ENCODE data around the gene TMLHE.
"Not testable (repeated sequence)": the region's sequence is repeated elsewhere in the genome, so short reads cannot be mapped to it uniquely, and the experiment has no call there.

The TMLHE gene

GRCh38 chrX:155612312-155613224, at the start of gene TMLHE, which contains the start of gene SPRY3:
Gene TMLHE, minus strand, starts transcription at chrX:155612952. Its CDS starts 67,676 bp downstream, at chrX:155545276.
Gene SPRY3, plus strand, starts transcription at chrX:155612586.
- DNase-seq (ENCODE audit: low spot score): peak; percentile 50

- DNase-seq (ENCODE audit: low spot score): no peak
These were observed 49.5 kb upstream of the TMLHE start for GRCh38 chrX:155662282-155662681.

DNA sequence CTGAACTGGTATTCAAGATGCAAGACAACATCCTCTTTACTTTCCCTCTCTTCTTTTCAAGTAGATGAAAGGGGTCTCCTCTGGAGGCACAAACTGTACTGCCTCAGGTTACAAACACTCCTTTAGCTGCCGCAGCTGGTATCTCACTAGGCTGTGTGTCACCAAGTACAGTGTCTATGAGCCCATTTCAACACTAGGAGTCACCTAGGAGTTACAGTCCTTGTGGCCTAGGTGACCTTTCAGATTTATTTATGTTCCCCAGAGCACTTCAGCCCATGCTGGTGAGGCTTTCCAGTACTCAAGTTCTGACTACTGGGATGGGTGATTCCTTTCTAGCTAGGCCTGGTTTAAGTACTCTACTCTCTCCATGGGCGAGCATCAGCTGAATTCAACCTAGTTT, 32.4 kb upstream of the TMLHE start:
- no peak for DNase-seq (ENCODE audit: low spot score)

DNA sequence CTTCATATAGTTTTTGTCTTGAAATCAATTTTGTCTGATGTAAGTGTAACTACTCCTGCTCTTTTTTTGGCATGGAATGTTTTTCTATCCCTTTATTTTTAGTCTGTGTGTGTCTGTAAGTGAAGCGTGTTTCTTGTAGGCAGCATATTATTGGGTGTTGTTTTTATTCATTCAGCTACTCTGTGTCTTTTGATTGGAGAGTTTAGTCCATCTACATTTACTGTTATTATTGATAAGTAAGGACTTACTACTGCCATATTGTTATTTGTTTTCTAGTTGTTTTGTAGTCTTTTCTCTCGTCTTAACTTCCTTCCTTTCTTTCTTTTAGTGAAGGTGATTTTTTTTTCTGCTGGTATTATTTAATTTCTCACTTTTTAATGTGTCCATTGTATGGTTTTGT, 30.5 kb upstream of the TMLHE start:
- DNase-seq (ENCODE audit: low spot score): no peak

GRCh38 chrX:155641371-155641770, 28.6 kb upstream of the TMLHE start:
- not testable (repeated sequence) for DNase-seq (ENCODE audit: low spot score)

GRCh38 chrX:155637714-155638113, 25.0 kb upstream of the TMLHE start:
- DNase-seq (ENCODE audit: low spot score): no peak

DNA sequence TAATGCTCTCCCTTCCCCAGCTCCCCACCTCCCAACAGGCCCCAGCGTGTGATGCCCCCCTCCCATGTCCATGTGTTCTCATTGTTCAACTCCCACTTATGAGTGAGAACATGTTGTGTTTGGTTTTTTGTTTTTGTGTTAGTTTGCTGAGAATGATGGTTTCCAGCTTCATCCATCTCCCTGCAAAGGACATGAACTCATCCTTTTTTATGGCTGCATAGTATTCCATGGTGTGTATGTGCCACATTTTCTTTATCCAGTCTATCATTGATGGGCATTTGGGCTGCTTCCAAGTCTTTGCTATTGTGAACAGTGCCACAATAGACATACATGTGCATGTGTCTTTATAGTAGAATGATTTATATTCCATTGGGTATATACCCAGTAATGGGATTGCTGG, 22.3 kb upstream of the TMLHE start:
- not testable (repeated sequence) for DNase-seq (ENCODE audit: low spot score)

DNA sequence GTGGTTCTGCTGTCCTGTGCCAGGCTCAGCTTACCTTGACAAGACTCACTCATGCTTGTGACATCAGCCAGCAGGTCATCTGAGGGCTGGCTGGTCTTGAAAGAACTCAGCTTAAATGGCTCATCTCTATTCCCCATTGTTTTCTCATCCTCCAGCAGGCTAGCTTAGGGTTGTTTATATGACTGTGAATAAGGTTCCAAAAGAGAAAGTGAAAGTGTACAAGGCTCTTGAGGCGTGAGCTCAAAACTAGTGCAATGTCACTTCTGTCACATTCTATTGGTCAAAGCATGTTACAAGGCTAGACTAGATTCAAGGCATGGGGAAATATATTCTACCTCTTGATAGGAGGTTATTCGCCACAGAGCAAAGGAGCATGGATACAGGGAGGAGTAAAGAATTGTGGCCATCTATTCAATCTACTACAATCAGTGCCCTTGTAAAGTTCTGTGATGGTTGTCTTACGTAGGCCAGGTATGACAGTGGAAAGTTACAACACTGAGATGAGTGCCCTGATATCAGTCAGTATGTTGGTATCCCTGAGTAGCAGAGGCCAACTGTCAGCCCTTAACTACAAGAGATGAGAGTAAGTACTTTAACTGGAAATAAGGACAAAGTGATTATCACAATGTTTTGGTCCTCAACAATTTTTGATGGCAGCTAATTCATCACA, 19.8 kb upstream of the TMLHE start:
- peak; percentile 13 for DNase-seq (ENCODE audit: low spot score)

DNA sequence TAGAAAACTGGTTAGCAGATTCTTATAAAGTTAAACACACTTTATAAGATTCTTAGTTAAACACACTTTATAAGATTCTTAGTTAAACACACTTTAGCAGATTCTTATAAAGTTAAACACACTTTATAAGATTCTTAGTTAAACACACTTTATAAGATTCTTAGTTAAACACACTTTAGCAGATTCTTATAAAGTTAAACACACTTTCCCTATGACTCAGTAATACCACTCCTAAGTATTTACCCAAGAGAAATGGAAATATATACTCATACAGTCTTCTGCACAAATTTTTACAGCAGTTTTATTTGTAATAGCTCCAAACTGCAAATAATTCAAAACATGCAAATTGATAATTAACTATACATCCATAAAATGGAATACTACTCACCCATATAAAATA, 7.4 kb upstream of the TMLHE start:
- not testable (repeated sequence) for DNase-seq (ENCODE audit: low spot score)

GRCh38 chrX:155615938-155616337, 3.2 kb upstream of the TMLHE start:
- no peak for DNase-seq (ENCODE audit: low spot score)

- no peak for DNase-seq (ENCODE audit: low spot score)
These were observed 1.3 kb upstream of the TMLHE start for GRCh38 chrX:155613927-155614559.

GRCh38 chrX:155611302-155611701, 1.4 kb downstream of the TMLHE start:
- no peak for DNase-seq (ENCODE audit: low spot score)

DNA sequence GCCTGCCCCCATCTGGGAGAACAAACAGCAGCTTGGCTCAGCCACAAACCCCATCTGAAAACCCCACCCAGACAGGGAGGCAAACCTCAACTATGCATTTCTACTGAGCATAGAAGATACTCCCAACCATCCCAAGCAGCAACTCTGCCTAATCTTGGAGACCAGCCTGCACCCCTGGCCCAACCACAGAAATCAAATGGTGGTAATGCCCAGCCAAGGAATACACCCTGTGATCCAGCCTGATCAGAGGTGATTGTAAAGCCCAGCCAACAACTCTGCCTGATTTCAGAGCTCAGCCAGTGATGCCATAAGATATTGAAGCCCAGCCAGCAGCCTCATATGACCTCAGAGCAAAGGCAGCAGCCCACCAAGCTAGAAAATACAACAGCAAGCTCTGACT, 19.8 kb downstream of the TMLHE start:
- no peak for DNase-seq (ENCODE audit: low spot score)

DNA sequence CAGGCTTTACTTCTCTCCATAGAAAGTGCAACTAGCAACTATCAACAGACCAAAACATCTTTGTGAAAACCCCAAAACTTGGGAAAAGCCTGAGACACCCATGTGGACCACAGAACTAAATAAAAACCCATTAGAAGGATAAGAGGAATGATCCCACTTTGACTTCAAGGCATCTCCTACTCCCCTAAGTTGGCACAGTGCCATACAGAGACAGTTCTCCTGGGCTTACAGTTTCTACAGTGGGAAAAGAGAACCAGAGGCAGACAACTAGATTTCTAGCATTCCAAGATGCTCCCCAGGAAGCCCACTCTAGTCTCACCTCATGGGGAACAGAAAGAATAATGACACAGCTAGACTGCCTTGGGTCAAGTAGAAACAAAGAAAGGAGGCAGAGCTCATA, 20.4 kb downstream of the TMLHE start:
- no peak for DNase-seq (ENCODE audit: low spot score)

- no peak for DNase-seq (ENCODE audit: low spot score)
These were observed 35.1 kb downstream of the TMLHE start for GRCh38 chrX:155577682-155578081.

DNA sequence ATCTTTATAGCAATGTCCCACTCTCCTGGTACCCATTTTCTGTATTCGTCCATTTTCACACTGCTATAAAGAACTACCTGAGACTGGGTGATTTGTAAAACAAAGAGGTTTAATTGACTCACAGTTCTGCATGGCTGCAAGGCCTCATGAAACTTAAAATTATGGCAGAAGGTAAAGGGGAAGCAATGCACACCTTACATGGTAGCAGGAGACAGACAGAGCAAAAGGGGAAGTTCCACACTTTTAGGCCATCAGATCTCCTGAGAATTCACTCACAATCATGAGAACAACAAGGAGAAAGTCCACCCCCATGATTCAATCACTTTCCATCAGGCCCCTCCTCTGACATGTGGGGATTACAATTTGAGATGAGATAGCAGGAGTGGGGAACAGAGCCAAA, 49.7 kb downstream of the TMLHE start:
- DNase-seq (ENCODE audit: low spot score): no peak

- DNase-seq (ENCODE audit: low spot score): no peak
These were observed 67.9 kb downstream of the TMLHE start for GRCh38 chrX:155544881-155545280.

DNA sequence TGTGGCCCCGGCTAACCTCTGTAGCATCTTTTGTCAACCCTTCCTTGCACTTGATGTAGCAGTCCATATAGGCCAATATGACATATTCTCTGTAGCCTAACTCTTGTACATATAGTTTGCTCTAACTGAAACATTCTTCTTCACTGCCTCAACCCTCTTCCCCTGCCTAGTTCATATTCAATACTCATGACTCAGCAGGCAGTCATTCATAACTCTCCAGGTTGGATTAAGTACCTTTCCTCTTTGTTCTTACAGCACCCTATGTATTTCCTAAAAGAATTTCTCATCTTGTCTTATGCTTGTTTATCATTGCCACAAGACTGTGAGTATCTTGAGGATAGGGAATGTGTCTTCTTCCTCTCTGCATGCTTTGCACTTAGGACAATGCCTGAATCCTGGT, 76.9 kb downstream of the TMLHE start:
- DNase-seq (ENCODE audit: low spot score): no peak

DNA sequence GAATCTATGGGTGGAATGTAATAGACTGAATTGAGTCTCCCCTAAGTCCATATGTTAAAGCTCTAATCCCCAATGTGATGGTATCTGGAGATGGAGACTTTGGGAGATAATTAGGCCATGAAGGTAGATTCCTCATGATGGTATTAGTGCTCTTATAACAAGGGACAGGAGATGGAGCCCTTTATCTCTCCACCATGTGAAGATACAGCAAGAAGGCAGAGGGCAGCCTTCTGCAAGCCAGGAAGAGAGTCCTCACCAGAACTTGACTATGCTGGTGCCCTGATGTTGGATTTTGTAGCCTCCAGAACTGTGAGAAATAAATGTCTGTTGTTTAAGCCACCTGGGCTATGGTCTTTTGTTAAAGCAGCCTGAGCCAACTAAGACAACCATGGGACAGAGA, 78.0 kb downstream of the TMLHE start:
- DNase-seq (ENCODE audit: low spot score): peak; percentile 1

GRCh38 chrX:155527023-155527422, 85.7 kb downstream of the TMLHE start:
- DNase-seq (ENCODE audit: low spot score): not testable (repeated sequence)

- no peak for DNase-seq (ENCODE audit: low spot score)
These were observed 98.5 kb downstream of the TMLHE start for GRCh38 chrX:155514225-155514624.

DNA sequence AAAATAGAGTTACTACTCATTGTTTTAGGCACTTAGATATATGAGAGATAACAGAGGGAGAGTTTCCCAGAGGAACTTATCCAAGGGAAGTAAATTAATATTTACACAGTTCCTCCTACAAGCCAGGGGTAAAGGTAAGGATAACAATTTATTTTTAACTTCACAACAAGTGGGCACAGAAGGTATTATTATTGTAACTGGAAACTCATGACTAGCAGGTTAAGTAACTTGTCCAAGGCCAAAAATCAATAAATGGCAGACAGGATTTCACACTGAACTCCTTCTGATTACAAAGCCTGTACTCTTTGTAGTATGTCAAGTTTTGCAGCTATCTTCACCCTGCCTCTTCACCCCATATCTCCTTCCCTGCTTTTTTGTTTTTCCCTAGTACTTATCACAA, 107.5 kb downstream of the TMLHE start:
- no peak for DNase-seq (ENCODE audit: low spot score)

DNA sequence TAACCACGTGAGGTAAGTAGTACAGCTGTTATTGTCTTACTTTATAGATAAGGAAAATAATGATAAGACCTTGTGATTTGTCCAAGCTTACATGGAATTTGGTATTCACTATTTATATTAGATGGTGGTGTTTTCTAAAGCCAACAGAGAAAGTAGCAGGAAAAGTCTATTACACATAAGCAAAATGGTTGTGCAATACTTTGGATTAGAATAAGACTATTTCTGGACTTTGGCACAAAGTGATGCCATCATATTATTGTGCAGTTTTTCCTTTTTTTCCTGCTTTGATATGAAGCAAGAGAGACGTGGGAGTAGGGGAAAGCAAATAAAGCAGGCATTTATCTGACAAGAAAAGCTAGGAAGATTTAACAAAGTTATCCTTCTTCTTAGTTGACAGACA, 117.6 kb downstream of the TMLHE start:
- DNase-seq (ENCODE audit: low spot score): not testable (repeated sequence)
